ENCODE results near the gene ODF2L.

The ODF2L gene

DNA sequence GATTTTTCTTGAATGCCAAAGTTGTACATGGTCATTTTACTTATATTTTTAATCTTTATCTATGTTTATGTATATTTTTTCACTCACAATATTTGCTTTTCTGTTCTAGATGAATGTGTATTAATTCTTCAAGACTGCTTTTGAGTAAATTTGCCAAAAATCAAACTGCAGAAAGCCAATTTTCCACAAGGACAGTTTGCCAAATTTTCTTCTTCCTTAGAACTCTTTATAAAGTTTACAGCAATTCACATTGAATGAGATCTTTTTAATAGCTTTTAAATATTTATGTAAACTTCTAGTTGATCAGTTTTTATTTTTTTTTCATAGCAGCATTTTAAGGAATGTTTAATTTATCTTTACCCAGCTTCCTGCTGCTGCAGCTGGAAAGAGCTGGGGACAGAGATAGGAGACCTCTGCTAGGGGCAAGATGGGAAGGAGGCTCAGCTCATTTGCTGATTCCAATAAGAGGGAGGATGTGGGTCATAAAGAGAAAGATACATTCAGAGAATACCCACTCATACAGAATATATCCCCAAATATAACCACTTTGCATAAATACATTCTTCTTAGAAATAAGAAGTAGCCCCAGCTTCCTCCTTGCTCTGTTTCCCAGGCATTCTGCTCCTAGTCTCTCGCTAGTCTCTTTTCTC is 93.0 kb downstream of the ODF2L start:
- no peak for DNase-seq

Measured in NCI-H510A (cell line).